ENCODE data around the gene LLGL2.

Gene LLGL2

DNA sequence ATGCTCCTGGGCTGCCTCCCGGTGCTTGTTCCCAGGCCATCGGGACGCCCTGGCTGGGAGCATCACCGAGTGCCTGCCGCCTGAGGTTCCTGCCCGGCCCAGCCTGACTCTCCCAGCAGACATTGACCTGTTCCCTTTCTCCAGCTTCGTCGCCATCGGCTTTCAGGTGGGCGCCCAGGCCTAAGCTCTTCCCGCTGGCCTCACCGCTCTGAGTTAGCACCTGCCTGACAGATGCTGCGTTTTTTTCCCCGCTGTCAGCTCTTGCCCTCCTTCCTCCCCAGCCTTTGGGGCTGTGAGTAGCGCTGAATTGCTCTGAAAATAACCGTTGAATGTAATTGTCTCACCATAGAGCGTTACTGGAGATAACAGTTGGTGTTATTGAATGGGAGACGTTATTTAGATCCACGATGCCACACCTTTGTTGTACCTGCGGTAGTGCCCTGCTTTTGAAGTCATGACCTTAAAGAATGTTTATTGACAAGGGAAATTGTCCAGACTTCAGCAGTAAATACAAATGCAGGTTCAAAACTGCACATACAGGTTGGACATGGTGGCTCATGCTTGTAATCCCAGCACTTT, 86.4 kb downstream of the LLGL2 start:
- H3K4me3 ChIP-seq (ENCODE audit: low read depth, low read length): no peak overlapping the region
- no peak for DNase-seq (ENCODE audit: low read depth)
- TF ChIP-seq, protein P1, sequence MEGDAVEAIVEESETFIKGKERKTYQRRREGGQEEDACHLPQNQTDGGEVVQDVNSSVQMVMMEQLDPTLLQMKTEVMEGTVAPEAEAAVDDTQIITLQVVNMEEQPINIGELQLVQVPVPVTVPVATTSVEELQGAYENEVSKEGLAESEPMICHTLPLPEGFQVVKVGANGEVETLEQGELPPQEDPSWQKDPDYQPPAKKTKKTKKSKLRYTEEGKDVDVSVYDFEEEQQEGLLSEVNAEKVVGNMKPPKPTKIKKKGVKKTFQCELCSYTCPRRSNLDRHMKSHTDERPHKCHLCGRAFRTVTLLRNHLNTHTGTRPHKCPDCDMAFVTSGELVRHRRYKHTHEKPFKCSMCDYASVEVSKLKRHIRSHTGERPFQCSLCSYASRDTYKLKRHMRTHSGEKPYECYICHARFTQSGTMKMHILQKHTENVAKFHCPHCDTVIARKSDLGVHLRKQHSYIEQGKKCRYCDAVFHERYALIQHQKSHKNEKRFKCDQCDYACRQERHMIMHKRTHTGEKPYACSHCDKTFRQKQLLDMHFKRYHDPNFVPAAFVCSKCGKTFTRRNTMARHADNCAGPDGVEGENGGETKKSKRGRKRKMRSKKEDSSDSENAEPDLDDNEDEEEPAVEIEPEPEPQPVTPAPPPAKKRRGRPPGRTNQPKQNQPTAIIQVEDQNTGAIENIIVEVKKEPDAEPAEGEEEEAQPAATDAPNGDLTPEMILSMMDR (IDR thresholded peaks at IDR 0.05; ENCODE audit: low read depth, low read length): no peak
- no peak for TF ChIP-seq POLR2A (IDR thresholded peaks at IDR 0.05; ENCODE audit: extremely low read depth, insufficient read length)
- TF ChIP-seq, protein P2, sequence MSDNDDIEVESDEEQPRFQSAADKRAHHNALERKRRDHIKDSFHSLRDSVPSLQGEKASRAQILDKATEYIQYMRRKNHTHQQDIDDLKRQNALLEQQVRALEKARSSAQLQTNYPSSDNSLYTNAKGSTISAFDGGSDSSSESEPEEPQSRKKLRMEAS (IDR thresholded peaks at IDR 0.05; ENCODE audit: low read depth, low read length): no peak
- no peak for TF ChIP-seq MYC (IDR thresholded peaks at IDR 0.05; ENCODE audit: low read depth, low read length)

DNA sequence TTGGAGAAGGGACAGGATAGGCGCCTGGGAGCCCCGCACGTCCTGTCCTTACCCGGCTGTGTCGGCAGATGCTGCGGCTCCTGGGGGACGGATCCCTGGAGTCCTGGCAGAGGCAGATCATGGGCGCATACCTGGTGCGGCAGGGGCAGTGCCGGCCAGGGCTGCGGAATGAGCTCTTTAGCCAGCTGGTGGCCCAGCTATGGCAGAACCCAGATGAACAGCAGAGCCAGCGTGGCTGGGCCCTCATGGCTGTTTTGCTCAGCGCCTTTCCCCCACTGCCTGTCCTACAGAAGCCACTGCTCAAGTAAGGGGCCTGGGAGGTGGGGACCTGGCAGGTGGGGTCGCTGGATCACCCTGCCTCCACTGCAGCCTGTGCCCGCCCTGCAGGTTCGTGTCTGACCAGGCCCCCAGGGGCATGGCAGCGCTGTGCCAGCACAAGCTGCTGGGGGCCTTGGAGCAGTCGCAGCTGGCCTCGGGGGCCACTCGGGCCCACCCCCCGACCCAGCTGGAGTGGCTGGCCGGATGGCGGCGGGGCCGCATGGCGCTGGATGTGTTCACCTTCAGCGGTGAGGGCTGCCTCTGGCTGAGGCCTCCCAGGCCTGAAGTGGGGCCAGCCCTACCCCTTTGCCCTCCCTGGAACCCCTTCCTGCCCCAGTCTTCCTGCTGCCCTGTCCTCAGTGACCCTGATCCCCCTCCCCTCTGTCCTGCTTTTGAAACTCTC, 87.6 kb downstream of the LLGL2 start:
- TF ChIP-seq POLR2A (IDR thresholded peaks at IDR 0.05; ENCODE audit: extremely low read depth, insufficient read length) (no peak), MYC (IDR thresholded peaks at IDR 0.05; ENCODE audit: low read depth, low read length) (no peak)
- TF ChIP-seq, protein P2 (IDR thresholded peaks at IDR 0.05; ENCODE audit: low read depth, low read length): no peak
- TF ChIP-seq, protein P1 (IDR thresholded peaks at IDR 0.05; ENCODE audit: low read depth, low read length): no peak
- H3K4me3 ChIP-seq (ENCODE audit: low read depth, low read length): no peak overlapping the region
- no peak for DNase-seq (ENCODE audit: low read depth)

DNA sequence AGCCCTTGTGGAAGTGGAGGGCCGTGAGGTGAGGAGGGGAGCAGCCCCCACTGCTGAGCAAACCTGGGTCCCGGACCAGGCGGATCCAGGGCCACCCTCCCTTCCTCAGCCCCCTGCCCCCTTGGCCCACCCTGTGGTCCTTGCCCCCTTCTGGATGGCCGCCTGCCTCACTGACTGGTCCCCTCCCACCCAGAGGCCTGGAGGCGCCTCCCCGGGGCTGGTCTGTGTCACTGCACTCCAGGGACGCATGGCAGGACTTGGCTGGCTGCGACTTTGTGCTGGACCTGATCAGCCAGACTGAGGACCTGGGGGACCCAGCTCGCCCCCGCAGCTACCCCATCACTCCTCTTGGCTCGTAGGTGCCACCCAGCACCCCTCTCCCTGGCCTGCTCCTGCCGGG, 88.5 kb downstream of the LLGL2 start:
- DNase-seq (ENCODE audit: low read depth): no peak
- H3K4me3 ChIP-seq (ENCODE audit: low read depth, low read length): no peak overlapping the region
- no peak for TF ChIP-seq MYC (IDR thresholded peaks at IDR 0.05; ENCODE audit: low read depth, low read length)
- TF ChIP-seq, protein P1 (IDR thresholded peaks at IDR 0.05; ENCODE audit: low read depth, low read length): peak; percentile 11

DNA sequence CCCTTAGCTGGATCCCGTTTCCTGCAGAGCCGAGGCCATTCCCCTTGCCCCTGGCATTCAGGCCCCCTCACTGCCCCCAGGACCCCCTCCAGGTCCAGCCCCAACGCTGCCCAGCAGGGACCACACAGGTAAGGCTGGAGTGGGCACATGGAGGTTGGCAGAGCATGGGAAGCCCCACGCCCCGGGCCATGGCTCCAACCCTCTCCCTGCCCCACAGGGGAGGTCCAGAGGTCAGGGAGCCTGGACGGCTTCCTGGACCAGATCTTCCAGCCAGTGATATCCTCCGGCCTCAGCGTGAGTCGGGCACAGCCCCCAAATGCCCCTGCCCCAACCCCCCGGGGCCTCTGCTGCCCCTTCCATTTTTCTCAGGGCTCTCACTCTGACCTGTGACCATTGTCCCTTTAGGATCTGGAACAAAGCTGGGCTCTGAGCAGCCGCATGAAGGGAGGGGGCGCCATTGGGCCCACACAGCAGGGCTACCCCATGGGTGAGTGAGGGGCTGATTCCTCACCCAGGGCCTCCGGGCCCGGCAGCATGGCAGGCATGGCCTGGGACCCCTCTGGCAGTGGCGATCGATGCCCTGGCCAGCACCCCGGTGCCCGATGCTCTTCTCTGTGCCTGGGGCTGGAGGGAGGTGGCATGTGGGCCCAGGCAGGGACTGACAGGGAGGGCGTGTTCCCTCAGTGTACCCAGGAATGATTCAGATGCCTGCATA, 89.2 kb downstream of the LLGL2 start:
- DNase-seq (ENCODE audit: low read depth): no peak
- TF ChIP-seq, protein P1 (IDR thresholded peaks at IDR 0.05; ENCODE audit: low read depth, low read length): no peak
- no peak for TF ChIP-seq POLR2A (IDR thresholded peaks at IDR 0.05; ENCODE audit: extremely low read depth, insufficient read length)
- TF ChIP-seq, protein P2 (IDR thresholded peaks at IDR 0.05; ENCODE audit: low read depth, low read length): no peak
- TF ChIP-seq MYC (IDR thresholded peaks at IDR 0.05; ENCODE audit: low read depth, low read length): no peak
- H3K4me3 ChIP-seq (ENCODE audit: low read depth, low read length): no peak overlapping the region

DNA sequence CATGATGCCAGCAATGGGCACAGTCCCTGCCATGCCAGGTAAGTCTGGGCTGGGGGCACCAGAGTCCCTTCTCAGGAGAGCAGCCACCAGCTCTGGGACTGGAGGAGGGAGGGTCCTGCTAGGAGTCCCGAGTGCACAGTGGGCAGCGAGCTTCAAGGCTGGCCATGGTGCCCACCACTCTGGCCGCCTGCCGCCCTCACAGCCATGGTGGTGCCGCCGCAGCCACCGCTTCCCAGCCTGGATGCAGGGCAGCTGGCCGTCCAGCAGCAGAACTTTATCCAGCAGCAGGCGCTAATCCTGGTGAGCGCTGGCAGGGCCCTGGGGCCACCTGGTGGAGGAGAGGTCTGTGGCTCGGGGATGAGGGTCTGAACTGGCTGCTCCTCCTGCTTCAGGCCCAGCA, 89.8 kb downstream of the LLGL2 start:
- DNase-seq (ENCODE audit: low read depth): no peak
- no peak for TF ChIP-seq MYC (IDR thresholded peaks at IDR 0.05; ENCODE audit: low read depth, low read length)
- TF ChIP-seq, protein P1 (IDR thresholded peaks at IDR 0.05; ENCODE audit: low read depth, low read length): no peak
- TF ChIP-seq, protein P2 (IDR thresholded peaks at IDR 0.05; ENCODE audit: low read depth, low read length): no peak
- no peak for TF ChIP-seq POLR2A (IDR thresholded peaks at IDR 0.05; ENCODE audit: extremely low read depth, insufficient read length)
- no peak overlapping the region for H3K4me3 ChIP-seq (ENCODE audit: low read depth, low read length)

Measured in NB4 (cell line).